Measurements from ENCODE around the gene HEPN1.
"Not testable (repeated sequence)": the region's sequence is repeated elsewhere in the genome, so short reads cannot be mapped to it uniquely, and the experiment has no call there.

The HEPN1 gene

DNA sequence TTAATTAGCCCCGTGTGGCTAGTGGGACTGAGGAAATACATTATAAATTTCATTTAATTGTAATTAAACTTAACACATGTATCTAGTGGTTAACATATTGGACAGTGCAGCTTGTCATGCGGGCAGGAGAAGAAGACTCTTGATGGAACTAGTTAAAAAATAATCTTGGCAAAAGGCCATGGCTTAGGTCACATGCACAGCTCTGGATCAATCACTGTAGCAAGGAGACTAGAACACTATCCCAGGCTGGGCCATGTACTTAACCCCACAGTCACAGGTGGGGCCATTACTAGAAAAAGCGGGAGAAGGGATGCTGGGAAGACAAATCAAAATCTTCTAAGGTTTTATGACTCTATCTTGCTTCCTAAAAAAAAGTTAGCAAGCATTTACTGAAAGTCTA lies 25.5 kb downstream of the HEPN1 start:
- no peak for DNase-seq

GRCh38 chr11:124945826-124946225 lies 26.8 kb downstream of the HEPN1 start:
- DNase-seq, result no peak

- no peak for DNase-seq
Observed at GRCh38 chr11:124946735-124947141, 27.7 kb downstream of the HEPN1 start.

DNA sequence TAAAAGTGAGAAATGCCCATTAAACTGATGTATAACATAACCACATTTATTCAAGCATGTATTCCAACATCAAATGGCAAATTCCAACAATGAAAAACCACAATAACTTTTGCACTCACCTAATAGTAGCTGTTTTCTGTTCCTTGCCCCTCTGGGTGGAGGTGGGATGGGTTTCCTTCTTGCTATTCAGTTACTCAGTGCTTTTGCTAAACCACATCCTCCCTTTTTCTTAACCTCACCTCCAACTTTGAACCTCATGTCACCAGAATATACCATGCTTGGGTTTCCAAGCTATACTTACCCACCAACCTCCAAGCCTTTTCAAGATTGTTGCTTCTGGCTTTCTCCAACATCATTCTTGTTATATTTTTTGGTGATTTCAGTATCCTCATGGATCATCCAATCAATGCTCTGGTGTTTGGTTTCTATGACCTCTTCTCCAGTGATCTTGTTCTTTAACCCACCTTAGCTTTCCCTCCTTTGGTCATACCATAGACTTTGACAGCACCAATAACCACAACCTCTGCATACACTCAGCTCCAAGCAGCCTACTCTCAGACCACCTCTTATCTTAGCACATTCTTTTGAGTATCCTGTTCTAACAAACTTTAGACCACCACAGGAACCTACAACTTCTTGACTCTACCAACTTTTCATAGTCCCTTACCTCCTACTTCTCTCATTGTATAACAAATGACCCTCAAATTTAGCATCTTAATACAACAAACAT lies 31.7 kb downstream of the HEPN1 start:
- DNase-seq, result no peak

DNA sequence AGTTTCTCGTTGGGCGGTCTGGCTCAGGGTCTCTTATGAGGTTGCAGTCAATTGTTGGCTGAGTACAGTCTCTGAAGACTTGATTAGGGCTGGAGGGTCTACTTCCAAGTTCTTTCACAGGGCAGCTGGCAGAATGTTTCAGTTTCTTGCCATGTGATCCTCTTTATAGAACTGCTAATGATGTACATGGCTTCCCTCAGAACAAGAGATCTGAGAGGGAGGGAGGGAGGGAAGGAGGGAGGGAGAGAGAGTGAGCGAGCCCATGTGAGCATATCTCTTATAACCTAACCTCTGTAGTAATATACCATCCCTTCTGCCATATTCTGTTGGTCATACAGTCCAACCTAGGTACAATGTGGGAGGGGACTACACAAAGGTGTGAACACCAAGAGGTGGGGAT lies 32.3 kb downstream of the HEPN1 start:
- DNase-seq, result no peak

DNA sequence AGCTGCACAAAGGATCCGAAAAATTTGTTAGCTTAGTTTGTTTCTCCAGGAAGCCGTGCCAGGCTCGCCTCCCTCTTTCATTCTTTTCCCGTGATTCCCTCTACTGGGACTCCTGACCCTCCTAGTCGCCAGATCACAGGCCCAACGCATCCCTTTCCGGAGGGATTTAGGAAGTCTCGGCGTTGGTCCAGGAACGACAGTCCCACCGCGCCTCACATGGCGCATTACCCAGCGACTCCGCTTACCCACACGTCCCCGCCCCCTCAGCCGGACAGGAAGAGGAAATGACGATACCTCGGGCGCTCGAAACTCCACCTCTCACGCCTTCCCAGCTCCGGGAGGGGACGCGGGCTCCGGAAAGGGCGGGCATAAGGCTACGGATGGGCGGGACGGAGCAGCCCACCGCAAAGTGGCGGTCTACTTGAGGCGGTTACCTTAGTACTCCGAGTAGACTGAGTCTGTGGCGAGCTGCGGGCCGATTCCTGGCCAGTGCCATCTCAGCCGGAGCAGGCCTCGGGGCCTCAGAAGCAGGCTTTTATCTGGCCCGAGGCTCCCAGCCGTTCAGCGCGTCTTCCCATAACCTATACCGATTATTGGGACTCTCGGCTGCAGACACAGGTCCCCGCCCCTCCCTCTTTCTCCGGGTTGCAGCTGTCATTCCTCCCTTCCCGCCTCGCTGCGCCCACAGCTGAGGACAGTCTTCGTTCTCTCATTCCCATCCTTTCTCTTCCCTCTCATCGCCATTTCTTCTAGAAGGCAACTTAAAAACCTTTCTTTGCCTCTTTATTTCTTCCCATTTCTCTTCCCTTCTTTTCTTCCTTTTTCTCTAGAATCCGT lies 34.9 kb downstream of the HEPN1 start, which contains the start of gene CCDC15:
Gene CCDC15 (plus strand): TSS at position 450 of the 837 bp plus-strand sequence. CDS start 531 bp downstream, outside the sequence.
- peak; percentile 95 for DNase-seq

DNA sequence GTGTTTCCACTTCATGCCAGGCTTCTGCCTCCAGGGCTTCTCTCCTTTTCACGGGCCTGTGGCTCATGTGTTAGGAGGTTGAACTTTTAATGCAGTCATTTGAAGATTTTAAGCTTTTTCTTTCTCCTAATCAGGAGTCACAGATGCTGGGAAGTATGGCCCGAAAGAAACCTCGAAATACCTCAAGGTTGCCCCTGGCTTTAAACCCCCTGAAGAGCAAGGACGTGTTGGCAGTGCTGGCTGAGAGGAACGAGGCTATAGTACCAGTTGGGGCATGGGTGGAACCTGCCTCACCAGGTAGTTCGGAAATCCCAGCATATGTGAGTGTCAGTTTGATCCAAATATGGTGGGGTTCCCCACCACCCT lies 35.5 kb downstream of the HEPN1 start:
- DNase-seq, result no peak

GRCh38 chr11:124955035-124955434 lies 36.0 kb downstream of the HEPN1 start:
- no peak for DNase-seq

- DNase-seq, result no peak
Observed at GRCh38 chr11:124961972-124962609, 43.0 kb downstream of the HEPN1 start.

DNA sequence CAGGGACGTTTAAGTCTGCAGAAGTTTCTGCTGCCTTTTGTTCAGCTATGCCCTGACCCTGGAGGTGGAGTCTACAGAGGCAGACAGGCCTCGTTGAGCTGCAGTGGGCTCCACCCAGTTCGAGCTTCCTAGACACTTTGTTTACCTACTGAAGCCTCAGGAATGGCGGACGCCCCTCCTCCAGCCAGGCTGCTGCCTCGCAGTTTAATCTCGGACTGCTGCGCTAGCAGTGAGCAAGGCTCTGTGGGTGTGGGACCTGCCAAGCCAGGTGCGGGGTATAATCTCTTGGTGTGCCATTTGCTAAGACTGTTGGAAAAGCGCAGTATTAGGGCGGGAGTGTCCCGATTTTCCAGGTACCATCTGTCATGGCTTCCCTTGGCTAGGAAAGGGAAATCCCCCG lies 49.1 kb downstream of the HEPN1 start:
- DNase-seq, result not testable (repeated sequence)
